GM23338 (cell line): ENCODE measurements around the gene SCP2. TPM values are rescaled to one million over a fixed set of nuclear protein-coding genes. Genes with fewer than 3 reads are reported as not detected.

ENCODE experiments used
- ATAC-seq: fragments of 200-7000 bp; cut with Tn5 transposase; 3 replicates; pipeline ENCODE4 v1.9.1; 2020
- DNase-seq: peaks from one replicate; pipeline ENCODE4 v3.0.0-alpha.2; 2015; ENCODE audit warnings: low spot score
- H2AFZ ChIP-seq: fragments of 200-600 bp; sonication (generic); 2 replicates; pipeline ENCODE4 v1.8.0; 2016; ENCODE audit warnings: antibody characterized with exemption, mild to moderate bottlenecking, moderate library complexity
- H3F3A ChIP-seq: fragments of 200-600 bp; sonication (generic); replicated peaks from 2 replicates; pipeline ENCODE4 v1.8.0; 2017; ENCODE audit warnings: antibody characterized with exemption, mixed run types, low read depth
- H3K27ac ChIP-seq: fragments of 200-600 bp; sonication (generic); 2 replicates; pipeline ENCODE4 v1.6.1; 2016; ENCODE audit warnings: low read depth
- H3K27me3 ChIP-seq: fragments of 200-600 bp; sonication (generic); 2 replicates; pipeline ENCODE4 v1.8.0; 2016; ENCODE audit warnings: mild to moderate bottlenecking, mixed run types, moderate library complexity; ENCODE audit not compliant: insufficient read depth
- H3K36me3 ChIP-seq: fragments of 200-600 bp; sonication (generic); 2 replicates; pipeline ENCODE4 v1.8.0; 2016; ENCODE audit warnings: mild to moderate bottlenecking; ENCODE audit not compliant: insufficient read depth
- H3K4me1 ChIP-seq: fragments of 200-600 bp; sonication (generic); 2 replicates; pipeline ENCODE4 v1.8.0; 2016; ENCODE audit warnings: mild to moderate bottlenecking, moderate library complexity; ENCODE audit not compliant: insufficient read depth
- H3K4me2 ChIP-seq: fragments of 200-600 bp; sonication (generic); 2 replicates; pipeline ENCODE4 v1.7.1; 2017; ENCODE audit warnings: mixed run types
- H3K4me3 ChIP-seq: fragments of 200-600 bp; sonication (generic); 2 replicates; pipeline ENCODE4 v1.6.1; 2016; ENCODE audit warnings: mixed run types
- H3K79me2 ChIP-seq: fragments of 200-600 bp; sonication (generic); replicated peaks from 2 replicates; pipeline ENCODE4 v1.8.0; 2017; ENCODE audit warnings: mild to moderate bottlenecking; ENCODE audit not compliant: insufficient read depth
- H3K9me2 ChIP-seq: fragments of 200-600 bp; sonication (generic); 2 replicates; pipeline ENCODE4 v1.8.0; 2017; ENCODE audit not compliant: insufficient read depth
- H4K20me1 ChIP-seq: fragments of 200-600 bp; sonication (generic); replicated peaks from 2 replicates; pipeline ENCODE4 v1.8.0; 2017; ENCODE audit warnings: mild to moderate bottlenecking; ENCODE audit not compliant: insufficient read depth
- H3K27ac Mint-ChIP-seq: 2 replicates; pipeline ENCODE4 v1.8.0; 2020; ENCODE audit warnings: inconsistent platforms, mild to moderate bottlenecking, moderate library complexity, mixed read lengths
- H3K27me3 Mint-ChIP-seq: 3 replicates; pipeline ENCODE4 v1.8.0; 2022; ENCODE audit warnings: low read depth, mild to moderate bottlenecking, moderate library complexity, mixed read lengths, inconsistent platforms; ENCODE audit not compliant: insufficient read depth, poor library complexity
- H3K36me3 Mint-ChIP-seq: 3 replicates; pipeline ENCODE4 v1.8.0; 2021; ENCODE audit warnings: low read depth, mild to moderate bottlenecking, inconsistent platforms, moderate library complexity, mixed read lengths
- H3K4me1 Mint-ChIP-seq: 3 replicates; pipeline ENCODE4 v1.8.0; 2020; ENCODE audit warnings: mild to moderate bottlenecking, inconsistent platforms, mixed read lengths
- H3K4me3 Mint-ChIP-seq: 3 replicates; pipeline ENCODE4 v1.8.0; 2021; ENCODE audit warnings: moderate library complexity, mild to moderate bottlenecking, inconsistent platforms, mixed read lengths
- H3K9me3 Mint-ChIP-seq: 3 replicates; pipeline ENCODE4 v1.8.0; 2020; ENCODE audit warnings: moderate library complexity, mild to moderate bottlenecking, inconsistent platforms, mixed read lengths
- CREB1 ChIP-seq: fragments of 250-450 bp; sonication (Bioruptor Pico); IDR thresholded peaks from 2 replicates; pipeline ENCODE4 v1.5.0; 2020; ENCODE audit warnings: low read depth, mild to moderate bottlenecking, moderate library complexity
- EZH2 ChIP-seq: fragments of 200-600 bp; sonication (generic); IDR thresholded peaks from one replicate; pipeline ENCODE4 v1.8.0; 2017; ENCODE audit warnings: antibody characterized with exemption, mild to moderate bottlenecking, low read depth; ENCODE audit not compliant: unreplicated experiment
- EZH2phosphoT487 ChIP-seq: fragments of 200-600 bp; sonication (generic); IDR thresholded peaks from one replicate; pipeline ENCODE4 v1.8.1; 2018; ENCODE audit warnings: antibody characterized with exemption; ENCODE audit not compliant: unreplicated experiment
- JUNB ChIP-seq: IDR thresholded peaks from one replicate; pipeline ENCODE4 v1.6.1; 2016; ENCODE audit warnings: antibody characterized with exemption; ENCODE audit not compliant: unreplicated experiment
- NANOG ChIP-seq: IDR thresholded peaks from 2 replicates; pipeline ENCODE4 v1.6.1; 2016; ENCODE audit warnings: antibody characterized with exemption, borderline replicate concordance
- POLR2AphosphoS5 ChIP-seq: IDR thresholded peaks from 2 replicates; pipeline ENCODE4 v1.6.1; 2016; ENCODE audit warnings: antibody characterized with exemption, low read depth
- STAT1 ChIP-seq: IDR thresholded peaks from one replicate; pipeline ENCODE4 v1.6.1; 2016; ENCODE audit warnings: antibody characterized with exemption; ENCODE audit not compliant: unreplicated experiment
- ZNF114 ChIP-seq: fragments of 250-450 bp; sonication (Bioruptor Pico); IDR thresholded peaks from 2 replicates; pipeline ENCODE4 v1.5.0; 2020; ENCODE audit warnings: mild to moderate bottlenecking, moderate library complexity
- ZNF331 ChIP-seq: fragments of 250-450 bp; sonication (Bioruptor Pico); IDR thresholded peaks from 2 replicates; pipeline ENCODE4 v1.5.0; 2020; ENCODE audit warnings: low read depth, mild to moderate bottlenecking, moderate library complexity
- polyA plus RNA-seq: library from polyadenylated mRNA; unstranded; fragments of >200 nt; fragmentation: Nextera tagmentation; extraction: Ambion mirVana; gene quantifications from 2 replicates; pipeline ENCODE4 v1.2.1, GENCODE V29; 2016
- total RNA-seq: library from RNA; depleted of rRNA; stranded (reverse); fragments of >200 nt; shearing (Covaris generic); gene quantifications from 2 replicates; pipeline ENCODE4 v1.2.3, GENCODE V29; 2014
- TF ChIP-seq, protein P1 (sequence below), 2 experiments: fragments of 200-600 bp in 1 of 2; sonication (generic) in 1 of 2; conservative IDR thresholded peaks; 2 replicates each; pipeline versions ENCODE4 v1.5.1 to v1.6.1; 2016 to 2017; ENCODE audit warnings: antibody characterized with exemption in 2 of 2, low read depth in 2 of 2, mild to moderate bottlenecking in 2 of 2, moderate library complexity in 1 of 2
- TF ChIP-seq, protein P2 (sequence below): IDR thresholded peaks from one replicate; pipeline ENCODE4 v1.6.1; 2018; ENCODE audit warnings: antibody characterized with exemption; ENCODE audit not compliant: unreplicated experiment
- TF ChIP-seq, protein P3 (sequence below): fragments of 250-450 bp; sonication (Bioruptor Pico); IDR thresholded peaks from 2 replicates; pipeline ENCODE4 v1.5.0; 2020; ENCODE audit warnings: mild to moderate bottlenecking, moderate library complexity
- TF ChIP-seq, protein P4 (sequence below): IDR thresholded peaks from 2 replicates; pipeline ENCODE4 v1.6.1; 2016; ENCODE audit warnings: antibody characterized with exemption

SCP2 gene
- total and polyA plus RNA-seq, 2 experiments from 2014 or later: 66.3 to 116 TPM

DNA sequence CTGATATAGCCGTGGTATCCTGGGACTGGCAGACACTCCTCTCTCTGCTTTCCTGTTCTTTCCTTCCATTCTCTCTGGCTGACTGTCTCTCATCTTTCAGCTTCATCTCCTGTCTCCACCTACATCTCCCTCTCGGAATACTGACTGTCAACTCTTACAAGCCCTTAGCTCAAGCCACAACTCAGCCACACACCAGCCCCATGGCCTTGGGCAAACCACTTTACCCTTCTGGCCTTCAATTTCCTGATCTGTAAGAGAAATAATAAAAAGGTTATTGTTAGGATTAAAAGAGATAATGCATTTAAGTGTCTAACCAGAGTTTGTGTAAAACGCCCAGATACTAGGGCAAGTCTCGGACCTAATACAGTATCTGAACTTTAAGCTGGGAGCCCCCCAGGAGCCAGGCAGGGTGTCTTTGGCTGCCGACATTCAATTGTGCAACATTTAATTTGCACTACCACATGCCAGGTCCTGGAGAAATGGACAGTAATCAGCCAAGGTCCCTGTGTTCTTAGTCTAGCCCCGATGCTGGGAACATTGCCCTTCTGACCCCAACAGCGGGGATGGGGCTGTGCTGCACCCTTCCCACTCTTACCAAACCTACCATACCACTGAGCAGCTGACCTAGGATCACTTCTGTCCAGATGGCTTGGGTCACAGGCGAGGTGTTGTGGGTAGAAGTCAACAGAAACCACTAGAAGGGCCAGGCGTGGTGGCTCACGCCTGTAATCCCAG, 10.7 kb upstream of the SCP2 start:
- Histone ChIP-seq H3K36me3 (no peaks in the 10 kb centered on the region), H3K4me2 (no peak overlapping the region), H4K20me1 (no peaks in the 10 kb centered on the region), H3K9me2 (no peaks in the 10 kb centered on the region), H2AFZ (no peak overlapping the region), H3K27me3 (peaks cover 18% of the 10 kb centered on the region), H3K79me2 (no peaks in the 10 kb centered on the region), H3K27ac (no peak overlapping the region), H3K4me1 (peaks cover 14% of the 10 kb centered on the region), H3K4me3 (no peak overlapping the region), H3F3A (no peaks in the 10 kb centered on the region; the same call in 1 of the 2 replicates)
- Mint-ChIP-seq H3K4me3 (no peak overlapping the region), H3K4me1 (no peaks in the 10 kb centered on the region; the same call in 1 of the 3 replicates), H3K9me3 (peaks cover 12% of the 10 kb centered on the region; the same call in 2 of the 3 replicates), H3K27me3 (peaks cover 16% of the 10 kb centered on the region), H3K27ac (no peak overlapping the region), H3K36me3 (peaks cover 7% of the 10 kb centered on the region; the same call in 2 of the 3 replicates)
- TF ChIP-seq EZH2 (no peak), ZNF114 (CRISPR knock-in tag) (no peak), POLR2AphosphoS5 (no peak), STAT1 (no peak), CREB1 (CRISPR knock-in tag) (no peak), JUNB (no peak), EZH2phosphoT487 (no peak), NANOG (no peak), ZNF331 (CRISPR knock-in tag) (no peak)
- TF ChIP-seq, protein P1, sequence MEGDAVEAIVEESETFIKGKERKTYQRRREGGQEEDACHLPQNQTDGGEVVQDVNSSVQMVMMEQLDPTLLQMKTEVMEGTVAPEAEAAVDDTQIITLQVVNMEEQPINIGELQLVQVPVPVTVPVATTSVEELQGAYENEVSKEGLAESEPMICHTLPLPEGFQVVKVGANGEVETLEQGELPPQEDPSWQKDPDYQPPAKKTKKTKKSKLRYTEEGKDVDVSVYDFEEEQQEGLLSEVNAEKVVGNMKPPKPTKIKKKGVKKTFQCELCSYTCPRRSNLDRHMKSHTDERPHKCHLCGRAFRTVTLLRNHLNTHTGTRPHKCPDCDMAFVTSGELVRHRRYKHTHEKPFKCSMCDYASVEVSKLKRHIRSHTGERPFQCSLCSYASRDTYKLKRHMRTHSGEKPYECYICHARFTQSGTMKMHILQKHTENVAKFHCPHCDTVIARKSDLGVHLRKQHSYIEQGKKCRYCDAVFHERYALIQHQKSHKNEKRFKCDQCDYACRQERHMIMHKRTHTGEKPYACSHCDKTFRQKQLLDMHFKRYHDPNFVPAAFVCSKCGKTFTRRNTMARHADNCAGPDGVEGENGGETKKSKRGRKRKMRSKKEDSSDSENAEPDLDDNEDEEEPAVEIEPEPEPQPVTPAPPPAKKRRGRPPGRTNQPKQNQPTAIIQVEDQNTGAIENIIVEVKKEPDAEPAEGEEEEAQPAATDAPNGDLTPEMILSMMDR (conservative IDR thresholded peaks at IDR 0.05; ENCODE audit: low read depth in 2 of 2): no peak
- TF ChIP-seq, protein P2, sequence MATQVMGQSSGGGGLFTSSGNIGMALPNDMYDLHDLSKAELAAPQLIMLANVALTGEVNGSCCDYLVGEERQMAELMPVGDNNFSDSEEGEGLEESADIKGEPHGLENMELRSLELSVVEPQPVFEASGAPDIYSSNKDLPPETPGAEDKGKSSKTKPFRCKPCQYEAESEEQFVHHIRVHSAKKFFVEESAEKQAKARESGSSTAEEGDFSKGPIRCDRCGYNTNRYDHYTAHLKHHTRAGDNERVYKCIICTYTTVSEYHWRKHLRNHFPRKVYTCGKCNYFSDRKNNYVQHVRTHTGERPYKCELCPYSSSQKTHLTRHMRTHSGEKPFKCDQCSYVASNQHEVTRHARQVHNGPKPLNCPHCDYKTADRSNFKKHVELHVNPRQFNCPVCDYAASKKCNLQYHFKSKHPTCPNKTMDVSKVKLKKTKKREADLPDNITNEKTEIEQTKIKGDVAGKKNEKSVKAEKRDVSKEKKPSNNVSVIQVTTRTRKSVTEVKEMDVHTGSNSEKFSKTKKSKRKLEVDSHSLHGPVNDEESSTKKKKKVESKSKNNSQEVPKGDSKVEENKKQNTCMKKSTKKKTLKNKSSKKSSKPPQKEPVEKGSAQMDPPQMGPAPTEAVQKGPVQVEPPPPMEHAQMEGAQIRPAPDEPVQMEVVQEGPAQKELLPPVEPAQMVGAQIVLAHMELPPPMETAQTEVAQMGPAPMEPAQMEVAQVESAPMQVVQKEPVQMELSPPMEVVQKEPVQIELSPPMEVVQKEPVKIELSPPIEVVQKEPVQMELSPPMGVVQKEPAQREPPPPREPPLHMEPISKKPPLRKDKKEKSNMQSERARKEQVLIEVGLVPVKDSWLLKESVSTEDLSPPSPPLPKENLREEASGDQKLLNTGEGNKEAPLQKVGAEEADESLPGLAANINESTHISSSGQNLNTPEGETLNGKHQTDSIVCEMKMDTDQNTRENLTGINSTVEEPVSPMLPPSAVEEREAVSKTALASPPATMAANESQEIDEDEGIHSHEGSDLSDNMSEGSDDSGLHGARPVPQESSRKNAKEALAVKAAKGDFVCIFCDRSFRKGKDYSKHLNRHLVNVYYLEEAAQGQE: no peak
- TF ChIP-seq, protein P3, sequence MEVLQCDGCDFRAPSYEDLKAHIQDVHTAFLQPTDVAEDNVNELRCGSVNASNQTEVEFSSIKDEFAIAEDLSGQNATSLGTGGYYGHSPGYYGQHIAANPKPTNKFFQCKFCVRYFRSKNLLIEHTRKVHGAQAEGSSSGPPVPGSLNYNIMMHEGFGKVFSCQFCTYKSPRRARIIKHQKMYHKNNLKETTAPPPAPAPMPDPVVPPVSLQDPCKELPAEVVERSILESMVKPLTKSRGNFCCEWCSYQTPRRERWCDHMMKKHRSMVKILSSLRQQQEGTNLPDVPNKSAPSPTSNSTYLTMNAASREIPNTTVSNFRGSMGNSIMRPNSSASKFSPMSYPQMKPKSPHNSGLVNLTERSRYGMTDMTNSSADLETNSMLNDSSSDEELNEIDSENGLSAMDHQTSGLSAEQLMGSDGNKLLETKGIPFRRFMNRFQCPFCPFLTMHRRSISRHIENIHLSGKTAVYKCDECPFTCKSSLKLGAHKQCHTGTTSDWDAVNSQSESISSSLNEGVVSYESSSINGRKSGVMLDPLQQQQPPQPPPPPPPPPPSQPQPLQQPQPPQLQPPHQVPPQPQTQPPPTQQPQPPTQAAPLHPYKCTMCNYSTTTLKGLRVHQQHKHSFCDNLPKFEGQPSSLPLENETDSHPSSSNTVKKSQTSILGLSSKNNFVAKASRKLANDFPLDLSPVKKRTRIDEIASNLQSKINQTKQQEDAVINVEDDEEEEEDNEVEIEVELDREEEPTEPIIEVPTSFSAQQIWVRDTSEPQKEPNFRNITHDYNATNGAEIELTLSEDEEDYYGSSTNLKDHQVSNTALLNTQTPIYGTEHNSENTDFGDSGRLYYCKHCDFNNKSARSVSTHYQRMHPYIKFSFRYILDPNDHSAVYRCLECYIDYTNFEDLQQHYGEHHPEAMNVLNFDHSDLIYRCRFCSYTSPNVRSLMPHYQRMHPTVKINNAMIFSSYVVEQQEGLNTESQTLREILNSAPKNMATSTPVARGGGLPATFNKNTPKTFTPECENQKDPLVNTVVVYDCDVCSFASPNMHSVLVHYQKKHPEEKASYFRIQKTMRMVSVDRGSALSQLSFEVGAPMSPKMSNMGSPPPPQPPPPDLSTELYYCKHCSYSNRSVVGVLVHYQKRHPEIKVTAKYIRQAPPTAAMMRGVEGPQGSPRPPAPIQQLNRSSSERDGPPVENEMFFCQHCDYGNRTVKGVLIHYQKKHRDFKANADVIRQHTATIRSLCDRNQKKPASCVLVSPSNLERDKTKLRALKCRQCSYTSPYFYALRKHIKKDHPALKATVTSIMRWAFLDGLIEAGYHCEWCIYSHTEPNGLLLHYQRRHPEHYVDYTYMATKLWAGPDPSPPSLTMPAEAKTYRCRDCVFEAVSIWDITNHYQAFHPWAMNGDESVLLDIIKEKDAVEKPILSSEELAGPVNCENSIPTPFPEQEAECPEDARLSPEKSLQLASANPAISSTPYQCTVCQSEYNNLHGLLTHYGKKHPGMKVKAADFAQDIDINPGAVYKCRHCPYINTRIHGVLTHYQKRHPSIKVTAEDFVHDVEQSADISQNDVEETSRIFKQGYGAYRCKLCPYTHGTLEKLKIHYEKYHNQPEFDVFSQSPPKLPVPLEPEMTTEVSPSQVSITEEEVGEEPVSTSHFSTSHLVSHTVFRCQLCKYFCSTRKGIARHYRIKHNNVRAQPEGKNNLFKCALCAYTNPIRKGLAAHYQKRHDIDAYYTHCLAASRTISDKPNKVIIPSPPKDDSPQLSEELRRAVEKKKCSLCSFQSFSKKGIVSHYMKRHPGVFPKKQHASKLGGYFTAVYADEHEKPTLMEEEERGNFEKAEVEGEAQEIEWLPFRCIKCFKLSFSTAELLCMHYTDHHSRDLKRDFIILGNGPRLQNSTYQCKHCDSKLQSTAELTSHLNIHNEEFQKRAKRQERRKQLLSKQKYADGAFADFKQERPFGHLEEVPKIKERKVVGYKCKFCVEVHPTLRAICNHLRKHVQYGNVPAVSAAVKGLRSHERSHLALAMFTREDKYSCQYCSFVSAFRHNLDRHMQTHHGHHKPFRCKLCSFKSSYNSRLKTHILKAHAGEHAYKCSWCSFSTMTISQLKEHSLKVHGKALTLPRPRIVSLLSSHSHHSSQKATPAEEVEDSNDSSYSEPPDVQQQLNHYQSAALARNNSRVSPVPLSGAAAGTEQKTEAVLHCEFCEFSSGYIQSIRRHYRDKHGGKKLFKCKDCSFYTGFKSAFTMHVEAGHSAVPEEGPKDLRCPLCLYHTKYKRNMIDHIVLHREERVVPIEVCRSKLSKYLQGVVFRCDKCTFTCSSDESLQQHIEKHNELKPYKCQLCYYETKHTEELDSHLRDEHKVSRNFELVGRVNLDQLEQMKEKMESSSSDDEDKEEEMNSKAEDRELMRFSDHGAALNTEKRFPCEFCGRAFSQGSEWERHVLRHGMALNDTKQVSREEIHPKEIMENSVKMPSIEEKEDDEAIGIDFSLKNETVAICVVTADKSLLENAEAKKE: no peak
- TF ChIP-seq, protein P4, sequence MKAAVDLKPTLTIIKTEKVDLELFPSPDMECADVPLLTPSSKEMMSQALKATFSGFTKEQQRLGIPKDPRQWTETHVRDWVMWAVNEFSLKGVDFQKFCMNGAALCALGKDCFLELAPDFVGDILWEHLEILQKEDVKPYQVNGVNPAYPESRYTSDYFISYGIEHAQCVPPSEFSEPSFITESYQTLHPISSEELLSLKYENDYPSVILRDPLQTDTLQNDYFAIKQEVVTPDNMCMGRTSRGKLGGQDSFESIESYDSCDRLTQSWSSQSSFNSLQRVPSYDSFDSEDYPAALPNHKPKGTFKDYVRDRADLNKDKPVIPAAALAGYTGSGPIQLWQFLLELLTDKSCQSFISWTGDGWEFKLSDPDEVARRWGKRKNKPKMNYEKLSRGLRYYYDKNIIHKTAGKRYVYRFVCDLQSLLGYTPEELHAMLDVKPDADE: no peak
- DNase-seq: no peak
- ATAC-seq: no peak
